Neural progenitor cell (in vitro differentiated cells): ENCODE data around the gene MME.

ENCODE experiments used
- EZH2phosphoT487 ChIP-seq: fragments of 200-600 bp; sonication (generic); IDR thresholded peaks from 2 replicates; pipeline ENCODE4 v1.6.1; 2017; ENCODE audit warnings: antibody characterized with exemption
- TF ChIP-seq, protein P1 (sequence below): fragments of 200-600 bp; sonication (generic); IDR thresholded peaks from 2 replicates; pipeline ENCODE4 v1.5.1; 2017; ENCODE audit warnings: antibody characterized with exemption, mild to moderate bottlenecking

DNA sequence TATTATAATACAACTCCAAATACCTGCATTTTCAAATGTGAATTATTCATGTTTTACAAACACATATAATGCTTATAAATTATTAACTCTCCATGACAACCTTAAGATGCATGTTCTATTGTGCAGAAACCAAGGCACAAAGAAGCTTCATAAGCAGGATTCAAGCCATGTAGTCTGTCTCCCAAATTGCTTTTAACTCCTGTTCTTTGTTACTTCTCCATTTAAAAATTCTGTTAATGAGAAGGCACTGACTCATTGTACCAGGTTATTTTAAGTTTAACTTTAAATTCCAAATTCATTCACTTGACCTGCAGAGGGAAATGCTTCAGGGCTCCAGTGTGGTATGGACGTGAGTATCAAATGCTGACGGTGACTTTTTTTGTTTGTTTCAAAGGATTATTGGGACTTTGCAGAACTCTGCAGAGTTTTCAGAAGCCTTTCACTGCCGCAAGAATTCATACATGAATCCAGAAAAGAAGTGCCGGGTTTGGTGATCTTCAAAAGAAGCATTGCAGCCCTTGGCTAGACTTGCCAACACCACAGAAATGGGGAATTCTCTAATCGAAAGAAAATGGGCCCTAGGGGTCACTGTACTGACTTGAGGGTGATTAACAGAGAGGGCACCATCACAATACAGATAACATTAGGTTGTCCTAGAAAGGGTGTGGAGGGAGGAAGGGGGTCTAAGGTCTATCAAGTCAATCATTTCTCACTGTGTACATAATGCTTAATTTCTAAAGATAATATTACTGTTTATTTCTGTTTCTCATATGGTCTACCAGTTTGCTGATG is 100.0 kb downstream of the MME start:
- TF ChIP-seq, protein P1, sequence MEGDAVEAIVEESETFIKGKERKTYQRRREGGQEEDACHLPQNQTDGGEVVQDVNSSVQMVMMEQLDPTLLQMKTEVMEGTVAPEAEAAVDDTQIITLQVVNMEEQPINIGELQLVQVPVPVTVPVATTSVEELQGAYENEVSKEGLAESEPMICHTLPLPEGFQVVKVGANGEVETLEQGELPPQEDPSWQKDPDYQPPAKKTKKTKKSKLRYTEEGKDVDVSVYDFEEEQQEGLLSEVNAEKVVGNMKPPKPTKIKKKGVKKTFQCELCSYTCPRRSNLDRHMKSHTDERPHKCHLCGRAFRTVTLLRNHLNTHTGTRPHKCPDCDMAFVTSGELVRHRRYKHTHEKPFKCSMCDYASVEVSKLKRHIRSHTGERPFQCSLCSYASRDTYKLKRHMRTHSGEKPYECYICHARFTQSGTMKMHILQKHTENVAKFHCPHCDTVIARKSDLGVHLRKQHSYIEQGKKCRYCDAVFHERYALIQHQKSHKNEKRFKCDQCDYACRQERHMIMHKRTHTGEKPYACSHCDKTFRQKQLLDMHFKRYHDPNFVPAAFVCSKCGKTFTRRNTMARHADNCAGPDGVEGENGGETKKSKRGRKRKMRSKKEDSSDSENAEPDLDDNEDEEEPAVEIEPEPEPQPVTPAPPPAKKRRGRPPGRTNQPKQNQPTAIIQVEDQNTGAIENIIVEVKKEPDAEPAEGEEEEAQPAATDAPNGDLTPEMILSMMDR: peak; percentile 15
- TF ChIP-seq EZH2phosphoT487: no peak
